Measurements from ENCODE around the gene AQP2. TPM values are rescaled to one million over a fixed set of nuclear protein-coding genes. Genes with fewer than 3 reads are reported as not detected.
A peak's percentile ranks its signal among the peaks of the same experiment; 100 is the strongest.

AQP2 gene
- polyA plus RNA-seq, 2 donors: not detected

DNA sequence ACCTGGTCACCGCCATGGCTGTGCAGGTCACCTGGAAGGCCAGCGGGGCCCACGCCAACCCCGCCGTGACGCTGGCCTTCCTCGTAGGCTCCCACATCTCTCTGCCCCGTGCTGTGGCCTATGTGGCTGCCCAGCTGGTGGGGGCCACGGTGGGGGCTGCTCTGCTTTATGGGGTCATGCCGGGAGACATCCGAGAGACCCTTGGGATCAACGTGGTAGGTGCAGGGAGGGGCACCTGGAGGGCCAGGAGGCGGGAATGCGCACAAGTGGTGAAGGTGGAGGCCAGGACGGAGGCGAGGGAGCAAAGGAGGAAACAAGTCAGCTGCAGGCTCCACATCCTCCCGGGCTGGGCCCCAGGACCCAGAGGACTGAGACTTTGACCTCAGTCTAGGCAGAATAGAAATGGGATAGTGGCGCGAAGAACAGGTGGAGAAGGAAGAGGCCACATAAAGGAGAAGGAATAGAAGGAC, 22.9 kb downstream of the AQP2 start:
- H3K4me1 ChIP-seq (ENCODE audit: control insufficient read depth in 2 of 2, insufficient read depth in 2 of 2, low read length in 1 of 2): no peaks in the 10 kb centered on the region
- WGBS, 2 donors: 85 to 88% methylated on average over 19 of the region's 19 CpGs
- no peaks in the 10 kb centered on the region for H3K36me3 ChIP-seq (ENCODE audit: control insufficient read depth in 2 of 2, insufficient read depth in 2 of 2, low read length in 1 of 2)
- no peak overlapping the region for H3K4me3 ChIP-seq (ENCODE audit: low read depth in 1 of 2, low read length in 2 of 2)
- H3K27ac ChIP-seq (ENCODE audit: low read depth in 2 of 2, low read length in 1 of 2): no peak overlapping the region
- no peaks in the 10 kb centered on the region for H3K9me3 ChIP-seq (ENCODE audit: control insufficient read depth in 2 of 2, insufficient read depth in 1 of 2, low read depth in 1 of 2, low read length in 1 of 2)
- no peaks in the 10 kb centered on the region for H3K27me3 ChIP-seq (ENCODE audit: control insufficient read depth in 1 of 2, insufficient read depth in 2 of 2, low read length in 2 of 2)

GRCh38 chr12:49974231-49974675, 23.7 kb downstream of the AQP2 start:
- WGBS, 2 donors: 52 to 63% methylated on average over 15 of the region's 15 CpGs
- H3K27ac ChIP-seq (ENCODE audit: low read depth in 2 of 2, low read length in 1 of 2): no peak overlapping the region

DNA sequence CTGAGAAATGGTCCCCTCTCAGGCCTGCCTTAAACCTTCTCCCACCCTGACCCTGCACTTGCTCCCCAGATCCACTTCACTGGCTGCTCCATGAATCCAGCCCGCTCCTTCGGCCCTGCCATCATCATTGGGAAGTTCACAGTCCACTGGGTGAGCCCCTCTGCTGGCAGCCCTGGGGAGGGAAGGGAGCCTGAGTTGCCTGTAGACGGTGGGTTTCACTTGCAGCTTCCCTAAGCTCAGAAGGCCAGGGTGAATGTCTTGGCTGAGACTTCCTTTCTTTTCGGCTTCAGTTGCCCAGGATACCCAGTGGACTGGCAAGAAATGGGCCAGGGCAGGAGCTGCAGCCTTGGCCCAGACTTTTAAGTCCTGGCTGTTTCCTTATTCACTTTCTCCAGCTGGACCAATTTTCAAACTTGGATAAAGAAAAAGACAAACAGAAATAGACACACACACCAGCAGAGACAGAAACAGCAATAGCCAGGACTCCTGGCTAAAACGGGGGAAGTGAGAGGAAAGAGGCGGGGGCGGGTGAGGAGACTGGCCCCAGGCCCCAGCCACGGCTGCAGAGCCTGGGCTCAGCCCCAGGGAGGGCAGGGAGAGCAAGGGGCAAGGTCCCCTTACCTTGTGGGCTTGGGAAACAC, 24.3 kb downstream of the AQP2 start:
- 56 to 57% methylated on average over 8 of the region's 8 CpGs for WGBS, 2 donors
- Histone ChIP-seq H3K27ac (ENCODE audit: low read depth in 2 of 2, low read length in 1 of 2) (peak overlapping the region in 1 of 2 donors; percentile 14), H3K4me3 (ENCODE audit: low read depth in 1 of 2, low read length in 2 of 2) (no peak overlapping the region), H3K27me3 (ENCODE audit: control insufficient read depth in 1 of 2, insufficient read depth in 2 of 2, low read length in 2 of 2) (no peaks in the 10 kb centered on the region), H3K4me1 (ENCODE audit: control insufficient read depth in 2 of 2, insufficient read depth in 2 of 2, low read length in 1 of 2) (no peaks in the 10 kb centered on the region), H3K36me3 (ENCODE audit: control insufficient read depth in 2 of 2, insufficient read depth in 2 of 2, low read length in 1 of 2) (no peaks in the 10 kb centered on the region), H3K9me3 (ENCODE audit: control insufficient read depth in 2 of 2, insufficient read depth in 1 of 2, low read depth in 1 of 2, low read length in 1 of 2) (no peaks in the 10 kb centered on the region)

More at GRCh38 chr12:49974231-49974675, 23.7 kb downstream of the AQP2 start:
- Histone ChIP-seq H3K4me3 (ENCODE audit: low read depth in 1 of 2, low read length in 2 of 2) (no peak overlapping the region), H3K9me3 (ENCODE audit: control insufficient read depth in 2 of 2, insufficient read depth in 1 of 2, low read depth in 1 of 2, low read length in 1 of 2) (no peaks in the 10 kb centered on the region), H3K36me3 (ENCODE audit: control insufficient read depth in 2 of 2, insufficient read depth in 2 of 2, low read length in 1 of 2) (no peaks in the 10 kb centered on the region), H3K27me3 (ENCODE audit: control insufficient read depth in 1 of 2, insufficient read depth in 2 of 2, low read length in 2 of 2) (no peaks in the 10 kb centered on the region), H3K4me1 (ENCODE audit: control insufficient read depth in 2 of 2, insufficient read depth in 2 of 2, low read length in 1 of 2) (no peaks in the 10 kb centered on the region)

- no peaks in the 10 kb centered on the region for H3K36me3 ChIP-seq (ENCODE audit: control insufficient read depth in 2 of 2, insufficient read depth in 2 of 2, low read length in 1 of 2)
- H3K27me3 ChIP-seq (ENCODE audit: control insufficient read depth in 1 of 2, insufficient read depth in 2 of 2, low read length in 2 of 2): no peaks in the 10 kb centered on the region
- 66 to 67% methylated on average over 17 of the region's 17 CpGs for WGBS, 2 donors
- no peak overlapping the region for H3K27ac ChIP-seq (ENCODE audit: low read depth in 2 of 2, low read length in 1 of 2)
- H3K4me3 ChIP-seq (ENCODE audit: low read depth in 1 of 2, low read length in 2 of 2): no peak overlapping the region
- no peaks in the 10 kb centered on the region for H3K9me3 ChIP-seq (ENCODE audit: control insufficient read depth in 2 of 2, insufficient read depth in 1 of 2, low read depth in 1 of 2, low read length in 1 of 2)
- no peaks in the 10 kb centered on the region for H3K4me1 ChIP-seq (ENCODE audit: control insufficient read depth in 2 of 2, insufficient read depth in 2 of 2, low read length in 1 of 2)
These were observed 24.8 kb downstream of the AQP2 start for GRCh38 chr12:49975318-49975761.

DNA sequence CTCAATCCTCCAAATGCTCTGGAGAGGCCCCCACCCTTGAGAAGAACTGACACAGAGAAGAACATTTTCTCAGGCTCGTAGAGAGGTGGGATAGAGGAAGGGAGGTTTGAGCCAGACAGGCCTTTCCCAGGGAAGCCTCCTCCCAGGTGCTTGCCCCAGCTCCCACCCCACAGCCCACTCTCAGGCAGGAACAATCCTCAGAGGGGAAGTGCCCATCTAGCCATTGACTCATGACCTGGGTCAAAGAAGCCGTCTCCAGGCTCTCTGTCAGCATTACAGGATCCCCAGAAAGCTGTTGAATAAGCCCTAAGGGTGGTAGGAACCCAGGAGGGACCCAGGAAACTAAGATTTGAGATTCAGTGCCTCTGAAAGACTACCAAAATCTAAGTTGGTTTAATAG, 26.0 kb downstream of the AQP2 start:
- H3K27me3 ChIP-seq (ENCODE audit: control insufficient read depth in 1 of 2, insufficient read depth in 2 of 2, low read length in 2 of 2): no peaks in the 10 kb centered on the region
- WGBS, 2 donors: 80 to 87% methylated on average over 2 of the region's 2 CpGs
- no peaks in the 10 kb centered on the region for H3K9me3 ChIP-seq (ENCODE audit: control insufficient read depth in 2 of 2, insufficient read depth in 1 of 2, low read depth in 1 of 2, low read length in 1 of 2)
- H3K36me3 ChIP-seq (ENCODE audit: control insufficient read depth in 2 of 2, insufficient read depth in 2 of 2, low read length in 1 of 2): no peaks in the 10 kb centered on the region
- no peak overlapping the region for H3K4me3 ChIP-seq (ENCODE audit: low read depth in 1 of 2, low read length in 2 of 2)
- H3K4me1 ChIP-seq (ENCODE audit: control insufficient read depth in 2 of 2, insufficient read depth in 2 of 2, low read length in 1 of 2): no peaks in the 10 kb centered on the region
- H3K27ac ChIP-seq (ENCODE audit: low read depth in 2 of 2, low read length in 1 of 2): no peak overlapping the region

GRCh38 chr12:49978125-49978524, 27.6 kb downstream of the AQP2 start:
- Histone ChIP-seq H3K27me3 (ENCODE audit: control insufficient read depth in 1 of 2, insufficient read depth in 2 of 2, low read length in 2 of 2) (no peaks in the 10 kb centered on the region), H3K9me3 (ENCODE audit: control insufficient read depth in 2 of 2, insufficient read depth in 1 of 2, low read depth in 1 of 2, low read length in 1 of 2) (no peaks in the 10 kb centered on the region), H3K4me1 (ENCODE audit: control insufficient read depth in 2 of 2, insufficient read depth in 2 of 2, low read length in 1 of 2) (no peaks in the 10 kb centered on the region), H3K36me3 (ENCODE audit: control insufficient read depth in 2 of 2, insufficient read depth in 2 of 2, low read length in 1 of 2) (no peaks in the 10 kb centered on the region), H3K27ac (ENCODE audit: low read depth in 2 of 2, low read length in 1 of 2) (no peak overlapping the region), H3K4me3 (ENCODE audit: low read depth in 1 of 2, low read length in 2 of 2) (no peak overlapping the region)
- 84 to 89% methylated on average over 4 of the region's 4 CpGs for WGBS, 2 donors

GRCh38 chr12:49979016-49979586, 28.6 kb downstream of the AQP2 start:
- no peak overlapping the region for H3K4me3 ChIP-seq (ENCODE audit: low read depth in 1 of 2, low read length in 2 of 2)
- H3K27ac ChIP-seq (ENCODE audit: low read depth in 2 of 2, low read length in 1 of 2): no peak overlapping the region
- H3K36me3 ChIP-seq (ENCODE audit: control insufficient read depth in 2 of 2, insufficient read depth in 2 of 2, low read length in 1 of 2): no peaks in the 10 kb centered on the region
- WGBS, 2 donors: 81 to 86% methylated on average over 10 of the region's 10 CpGs
- no peaks in the 10 kb centered on the region for H3K27me3 ChIP-seq (ENCODE audit: control insufficient read depth in 1 of 2, insufficient read depth in 2 of 2, low read length in 2 of 2)
- no peaks in the 10 kb centered on the region for H3K4me1 ChIP-seq (ENCODE audit: control insufficient read depth in 2 of 2, insufficient read depth in 2 of 2, low read length in 1 of 2)
- H3K9me3 ChIP-seq (ENCODE audit: control insufficient read depth in 2 of 2, insufficient read depth in 1 of 2, low read depth in 1 of 2, low read length in 1 of 2): no peaks in the 10 kb centered on the region

DNA sequence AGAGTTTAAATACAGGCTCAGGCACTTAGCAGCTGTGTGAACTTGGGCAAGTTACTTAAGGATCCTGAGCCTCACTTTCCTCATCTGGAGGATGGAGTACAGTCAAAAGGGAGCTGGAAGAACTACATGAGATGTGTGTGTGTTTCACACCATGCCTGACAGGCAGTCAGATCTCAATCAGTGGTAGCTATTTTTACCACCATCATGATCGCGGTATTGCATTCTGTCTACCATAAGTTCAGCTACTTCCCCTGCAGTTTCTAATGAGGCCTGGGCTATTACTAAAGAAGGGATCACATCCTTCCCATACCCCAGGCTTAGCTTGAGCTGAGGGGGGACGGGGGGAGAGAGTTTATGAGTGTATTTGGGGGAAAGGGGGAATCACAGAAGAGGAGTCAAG, 29.3 kb downstream of the AQP2 start:
- H3K27ac ChIP-seq (ENCODE audit: low read depth in 2 of 2, low read length in 1 of 2): no peak overlapping the region
- H3K4me3 ChIP-seq (ENCODE audit: low read depth in 1 of 2, low read length in 2 of 2): no peak overlapping the region
- 84 to 90% methylated on average over 3 of the region's 3 CpGs for WGBS, 2 donors
- no peaks in the 10 kb centered on the region for H3K9me3 ChIP-seq (ENCODE audit: control insufficient read depth in 2 of 2, insufficient read depth in 1 of 2, low read depth in 1 of 2, low read length in 1 of 2)
- no peaks in the 10 kb centered on the region for H3K36me3 ChIP-seq (ENCODE audit: control insufficient read depth in 2 of 2, insufficient read depth in 2 of 2, low read length in 1 of 2)
- H3K27me3 ChIP-seq (ENCODE audit: control insufficient read depth in 1 of 2, insufficient read depth in 2 of 2, low read length in 2 of 2): no peaks in the 10 kb centered on the region
- H3K4me1 ChIP-seq (ENCODE audit: control insufficient read depth in 2 of 2, insufficient read depth in 2 of 2, low read length in 1 of 2): no peaks in the 10 kb centered on the region

- Histone ChIP-seq H3K4me1 (ENCODE audit: control insufficient read depth in 2 of 2, insufficient read depth in 2 of 2, low read length in 1 of 2) (no peaks in the 10 kb centered on the region), H3K9me3 (ENCODE audit: control insufficient read depth in 2 of 2, insufficient read depth in 1 of 2, low read depth in 1 of 2, low read length in 1 of 2) (no peaks in the 10 kb centered on the region), H3K4me3 (ENCODE audit: low read depth in 1 of 2, low read length in 2 of 2) (no peak overlapping the region), H3K36me3 (ENCODE audit: control insufficient read depth in 2 of 2, insufficient read depth in 2 of 2, low read length in 1 of 2) (no peaks in the 10 kb centered on the region), H3K27me3 (ENCODE audit: control insufficient read depth in 1 of 2, insufficient read depth in 2 of 2, low read length in 2 of 2) (no peaks in the 10 kb centered on the region), H3K27ac (ENCODE audit: low read depth in 2 of 2, low read length in 1 of 2) (no peak overlapping the region)
- 88 to 94% methylated on average over 10 of the region's 10 CpGs for WGBS, 2 donors
These were observed 30.2 kb downstream of the AQP2 start for GRCh38 chr12:49980501-49981349.
